Activated T-cell treated with anti-CD3 and anti-CD28 coated beads for 4 hours (primary cell): Measurements from ENCODE around the gene ASIC5.
"Not testable (repeated sequence)": the region's sequence is repeated elsewhere in the genome, so short reads cannot be mapped to it uniquely, and the experiment has no call there.

ENCODE experiments used
- DNase-seq: peaks from one replicate; pipeline ENCODE4 v3.0.0-alpha.2; 2020

ASIC5 gene

GRCh38 chr4:155866177-155866576 is at the start of gene ASIC5:
ASIC5 (minus strand) TSS chr4:155866277; CDS start chr4:155866226, 51 bp downstream.
- DNase-seq = no peak

GRCh38 chr4:155914782-155915181 is 48.7 kb upstream of the ASIC5 start:
- no peak for DNase-seq

GRCh38 chr4:155911905-155912304 is 45.8 kb upstream of the ASIC5 start:
- no peak for DNase-seq

GRCh38 chr4:155909615-155910226 is 43.6 kb upstream of the ASIC5 start:
- DNase-seq = no peak

DNA sequence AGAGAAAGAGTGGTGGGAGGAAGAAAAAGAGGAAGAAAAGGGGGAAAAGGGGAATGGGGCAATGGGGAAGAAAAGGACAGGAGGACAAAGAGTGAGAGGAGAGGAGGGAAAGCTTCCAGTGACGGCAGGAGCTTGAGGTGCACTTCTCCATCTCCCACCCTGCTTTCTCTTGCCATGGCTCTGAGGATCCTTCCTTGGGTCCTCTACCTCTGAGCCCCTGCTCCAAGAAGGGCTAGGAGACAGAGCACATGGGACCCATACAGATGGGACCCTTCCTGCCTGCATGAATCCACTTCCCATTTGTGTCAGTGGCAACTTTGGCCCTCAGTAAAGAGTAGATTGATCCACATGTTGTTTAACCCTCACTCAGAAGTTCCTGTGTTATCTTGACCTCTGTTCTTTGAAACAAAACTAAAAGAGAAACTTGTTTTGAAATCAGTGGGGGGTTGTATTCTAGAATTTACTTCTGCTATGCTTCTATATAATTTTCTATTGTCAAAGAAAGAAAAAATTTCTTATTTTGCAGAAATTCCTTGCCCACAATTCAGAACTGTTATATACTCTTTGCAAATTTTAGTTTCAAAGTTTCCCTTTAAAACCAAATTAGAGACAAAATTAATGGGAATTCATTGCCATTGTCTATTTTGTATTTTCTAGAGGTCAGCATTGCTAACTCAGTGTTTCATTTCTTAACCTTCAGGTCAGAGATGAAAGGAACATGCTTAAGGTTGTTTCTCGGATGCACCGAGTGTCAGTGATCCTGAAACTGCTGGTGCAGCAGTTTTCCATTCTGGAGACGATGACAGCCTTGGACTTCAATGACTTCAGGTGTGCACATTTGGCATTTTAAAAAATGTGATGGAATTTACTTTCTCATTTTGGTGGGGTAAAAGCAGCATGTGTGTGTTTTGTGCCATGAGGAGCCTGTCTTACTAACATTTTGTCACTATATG is 42.4 kb upstream of the ASIC5 start:
- no peak for DNase-seq

GRCh38 chr4:155907556-155907955 is 41.5 kb upstream of the ASIC5 start:
- no peak for DNase-seq

- DNase-seq = no peak
Observed at GRCh38 chr4:155906554-155907247, 40.6 kb upstream of the ASIC5 start.

DNA sequence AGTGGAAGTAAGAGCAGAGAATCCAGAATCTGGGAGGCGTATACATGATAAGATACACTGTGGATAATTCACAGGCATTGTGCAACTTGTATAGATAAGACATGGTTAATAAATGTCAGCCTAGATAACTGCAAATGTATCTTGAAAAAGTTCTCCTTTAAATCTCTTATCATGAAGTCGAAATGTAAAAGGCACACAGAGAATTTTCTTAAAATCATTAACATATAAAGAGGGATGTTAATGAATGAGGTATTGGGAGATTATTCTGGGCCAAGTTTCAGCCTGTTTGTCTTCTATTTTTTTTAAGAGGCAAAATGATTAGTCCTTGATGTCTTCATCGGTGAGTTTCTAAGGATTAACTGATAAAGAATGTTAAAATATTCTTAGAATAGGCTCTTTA is 38.3 kb upstream of the ASIC5 start:
- no peak for DNase-seq

DNA sequence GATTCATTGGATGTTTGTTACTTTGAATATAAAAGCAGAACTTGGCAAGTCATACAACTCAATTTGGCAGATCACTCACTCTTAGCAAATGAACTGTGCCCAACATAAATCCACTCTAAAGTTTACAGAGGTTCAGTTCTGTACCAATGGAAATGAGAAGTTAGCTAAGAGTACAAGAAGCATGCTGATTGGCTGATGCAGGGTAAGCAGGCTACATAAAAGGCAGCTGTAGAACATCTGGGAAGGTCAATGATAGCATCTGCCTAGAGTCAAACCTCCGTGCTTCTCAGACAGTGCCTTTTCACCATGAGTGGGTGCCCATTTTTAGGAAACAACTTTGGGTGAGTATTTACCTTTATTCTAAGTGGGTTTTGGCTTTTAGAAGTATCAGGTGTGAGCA is 37.4 kb upstream of the ASIC5 start, which contains the start of gene TDO2:
Gene TDO2 (plus strand): TSS at position 244 of the 400 bp plus-strand sequence. CDS start 63 bp downstream, at position 307.
- DNase-seq = no peak

GRCh38 chr4:155901013-155901412 is 34.9 kb upstream of the ASIC5 start:
- DNase-seq = no peak

DNA sequence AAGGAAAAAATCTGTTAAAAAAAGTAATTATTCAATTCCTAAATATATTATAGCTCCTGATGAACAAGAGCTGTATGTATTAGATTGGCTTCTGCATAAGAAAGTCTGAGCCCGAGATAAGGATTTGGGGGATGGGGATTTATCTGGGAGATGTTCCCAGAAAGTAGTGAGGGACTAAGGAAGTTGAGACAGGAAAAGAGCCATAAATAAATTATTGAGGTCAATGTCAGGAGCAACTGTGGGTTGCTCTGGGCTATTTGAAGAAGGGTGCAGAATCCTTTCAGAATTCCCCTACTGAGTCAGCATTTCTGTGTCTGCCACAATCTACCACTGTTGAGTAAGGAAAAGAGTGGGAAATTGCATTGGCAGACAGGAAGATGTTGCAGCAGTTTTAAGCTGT is 34.3 kb upstream of the ASIC5 start:
- DNase-seq = no peak

DNA sequence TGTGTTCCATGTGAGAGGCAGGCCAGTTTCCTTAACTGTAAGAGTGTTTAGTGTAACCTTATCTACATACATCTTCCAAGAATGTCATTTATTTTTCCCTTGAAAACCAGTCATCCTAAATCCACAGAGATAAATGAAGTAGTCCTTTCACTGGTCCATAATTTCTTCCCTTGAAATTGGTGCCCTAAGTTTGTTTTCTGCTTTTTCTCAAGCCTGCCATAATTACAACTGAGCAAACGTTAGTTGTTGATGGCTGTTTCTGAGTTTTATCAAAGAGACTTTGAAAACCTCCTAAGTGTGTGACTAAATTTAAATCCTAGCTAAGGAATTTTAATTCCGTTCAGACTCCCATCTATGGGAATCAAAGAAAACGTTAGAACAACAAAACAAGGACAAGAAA is 33.8 kb upstream of the ASIC5 start:
- DNase-seq = no peak

DNA sequence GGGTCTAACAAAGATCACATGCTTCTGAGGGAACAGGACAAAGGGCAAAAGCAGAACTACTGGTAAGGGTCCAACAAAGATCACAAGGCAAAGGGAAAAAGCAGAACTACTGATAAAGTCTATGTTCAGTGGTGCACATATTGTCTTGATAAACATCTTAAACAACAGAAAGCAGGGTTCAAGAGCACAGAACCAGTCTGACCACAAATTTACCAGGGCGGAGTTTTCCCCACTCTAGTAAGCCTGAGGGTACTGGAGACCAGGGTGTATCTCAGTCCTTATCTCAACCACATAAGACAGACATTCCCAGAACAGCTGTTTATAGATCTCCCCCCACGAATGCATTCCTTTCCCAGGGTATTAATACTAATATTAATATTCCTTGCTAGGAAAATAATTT is 32.3 kb upstream of the ASIC5 start:
- not testable (repeated sequence) for DNase-seq

- DNase-seq = no peak
Observed at GRCh38 chr4:155891058-155891457, 25.0 kb upstream of the ASIC5 start.

GRCh38 chr4:155889946-155890345 is 23.9 kb upstream of the ASIC5 start:
- DNase-seq = no peak

DNA sequence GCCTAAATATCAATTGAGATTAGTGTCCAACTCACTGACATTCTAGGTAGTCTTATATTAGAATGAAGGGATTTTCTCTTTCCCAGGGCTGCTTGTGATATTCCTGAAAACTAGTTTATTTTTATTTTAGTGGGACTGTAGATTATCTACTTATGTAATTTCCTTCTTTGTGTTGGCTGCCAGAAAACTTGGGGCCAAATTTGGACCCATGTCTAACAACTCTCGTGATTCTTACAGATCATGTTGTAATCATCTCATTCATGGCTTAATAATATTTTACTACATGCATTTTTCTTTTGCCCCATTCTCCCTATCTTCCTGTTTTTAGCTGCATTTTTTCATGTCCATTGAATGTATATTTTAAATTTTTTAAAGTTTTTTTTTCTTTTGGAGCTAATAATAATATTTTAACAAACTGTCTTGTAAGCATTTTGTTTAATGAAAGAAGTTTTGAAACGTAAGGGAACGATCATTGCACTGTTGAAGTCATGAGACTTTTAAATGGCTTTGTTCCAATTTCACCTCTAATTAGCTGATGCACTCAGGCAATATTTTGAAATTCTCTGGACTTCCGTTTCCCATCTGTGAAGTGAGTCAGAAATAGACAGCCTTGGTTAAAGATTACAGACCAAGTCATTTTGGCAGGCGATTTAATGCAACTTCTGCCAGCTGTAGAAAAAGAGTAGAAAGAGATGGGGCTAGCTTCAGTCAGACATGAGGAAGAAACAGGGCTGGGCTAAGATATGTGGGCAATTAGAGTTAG is 23.1 kb upstream of the ASIC5 start:
- DNase-seq = no peak

GRCh38 chr4:155887847-155888570 is 21.9 kb upstream of the ASIC5 start:
- no peak for DNase-seq

- DNase-seq = no peak
Observed at GRCh38 chr4:155887045-155887444, 21.0 kb upstream of the ASIC5 start.

GRCh38 chr4:155885666-155886065 is 19.6 kb upstream of the ASIC5 start:
- no peak for DNase-seq

- no peak for DNase-seq
Observed at GRCh38 chr4:155883895-155884294, 17.8 kb upstream of the ASIC5 start.

DNA sequence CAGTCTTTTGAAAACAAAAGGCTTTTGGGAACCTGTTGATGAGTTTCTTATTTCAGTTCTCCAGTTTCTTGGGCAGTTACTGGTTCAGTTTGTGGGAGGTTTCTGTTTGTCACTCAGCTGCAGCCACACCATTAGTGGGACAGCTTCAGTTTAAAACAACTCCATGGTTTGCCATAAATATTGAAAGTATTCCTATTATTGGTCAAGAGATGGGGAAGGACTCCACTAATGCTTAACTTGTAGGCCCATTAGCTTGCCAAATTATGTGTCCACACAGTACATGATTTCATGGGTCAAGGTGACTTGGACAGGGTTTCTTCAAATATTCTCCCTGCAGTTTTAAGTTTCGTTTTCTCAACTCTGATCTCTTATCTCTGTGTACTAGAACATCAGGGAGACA is 15.5 kb upstream of the ASIC5 start:
- DNase-seq = no peak

DNA sequence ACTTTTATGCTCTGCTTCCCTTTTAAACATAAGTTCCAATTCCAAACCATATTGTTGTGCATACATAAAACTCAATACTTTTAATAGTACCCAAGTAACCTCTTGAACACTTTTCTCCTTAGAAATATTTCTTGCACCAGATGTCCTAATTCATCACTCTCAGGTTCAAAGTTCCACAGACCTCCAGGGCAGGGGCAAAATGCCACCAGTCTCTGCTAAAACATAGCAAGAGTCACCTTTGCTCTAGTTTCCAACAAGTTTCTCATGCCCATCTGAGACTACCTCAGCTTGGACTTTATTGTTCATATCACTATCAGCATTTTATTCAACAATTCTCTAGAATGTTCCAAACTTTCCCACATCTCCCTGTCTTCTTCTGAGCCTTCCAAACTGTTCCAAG is 13.7 kb upstream of the ASIC5 start:
- DNase-seq = no peak
